HFFc6 (cell line): ENCODE measurements around the gene PEPD. TPM values are rescaled to one million over a fixed set of nuclear protein-coding genes. Genes with fewer than 3 reads are reported as not detected.

Experiments
- DNase-seq: peaks from one replicate; pipeline ENCODE4 v3.0.0-alpha.2; 2018
- H3K27ac Mint-ChIP-seq: 2 replicates; pipeline ENCODE4 v1.8.0; 2020; ENCODE audit warnings: mild to moderate bottlenecking, mixed read lengths
- H3K27me3 Mint-ChIP-seq: 2 replicates; pipeline ENCODE4 v1.8.0; 2021; ENCODE audit warnings: mild to moderate bottlenecking, moderate library complexity, mixed read lengths; ENCODE audit not compliant: insufficient read depth
- H3K36me3 Mint-ChIP-seq: 2 replicates; pipeline ENCODE4 v1.8.0; 2021; ENCODE audit warnings: low read depth, mixed read lengths
- H3K4me1 Mint-ChIP-seq: 2 replicates; pipeline ENCODE4 v1.8.0; 2020; ENCODE audit warnings: low read depth, mixed read lengths
- H3K4me3 Mint-ChIP-seq: 2 replicates; pipeline ENCODE4 v1.8.0; 2020; ENCODE audit warnings: mild to moderate bottlenecking, moderate library complexity, mixed read lengths
- H3K9me3 Mint-ChIP-seq: 2 replicates; pipeline ENCODE4 v1.8.0; 2020; ENCODE audit warnings: mild to moderate bottlenecking, mixed read lengths
- total RNA-seq, 6 experiments: library from RNA; stranded (reverse); fragmentation: NEBNext Ultra II Directional; extraction: Animal tissue kit (Norgen Biotek cat#: 25700); gene quantifications; 2 replicates in 1 of 6; 3 replicates in 5 of 6; pipeline ENCODE4 v1.2.3, GENCODE V29; 2021
- TF ChIP-seq, protein P1 (sequence below): fragments of 200-600 bp; sonication (generic); IDR thresholded peaks from 2 replicates; pipeline ENCODE4 v1.5.0; 2021; ENCODE audit warnings: antibody characterized with exemption, mild to moderate bottlenecking

PEPD gene
- total RNA-seq, 6 experiments from 2014 or later: 57.0 to 76.9 (median 67.6) TPM

DNA sequence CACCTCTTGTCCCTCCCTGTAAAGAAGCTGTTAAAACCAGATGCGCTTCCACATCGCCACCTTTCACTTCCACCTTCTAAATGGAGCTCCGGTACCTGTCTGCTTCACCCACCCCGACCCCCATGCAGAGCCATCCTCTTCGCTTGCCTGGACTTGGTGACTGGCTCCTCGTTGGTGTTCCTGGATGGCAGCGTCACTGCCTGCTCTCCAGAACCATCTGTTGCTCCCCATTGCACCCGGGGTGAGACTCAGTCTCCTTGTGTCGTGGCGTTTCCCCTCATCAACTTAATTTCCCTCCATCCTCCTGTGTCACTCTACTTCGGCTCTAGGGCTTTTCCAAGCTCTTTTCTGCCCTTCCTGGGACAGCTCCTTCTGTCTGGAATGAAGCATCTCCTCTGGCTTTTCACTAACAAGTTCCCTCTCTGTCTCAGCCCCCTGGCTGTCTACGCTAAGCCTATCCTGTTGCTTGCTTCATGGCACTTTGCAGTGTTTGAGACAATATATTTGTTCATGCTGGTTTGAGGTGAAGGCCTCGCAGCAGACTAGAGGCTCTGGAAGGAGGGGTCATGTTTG is 137.8 kb downstream of the PEPD start:
- H3K4me3 Mint-ChIP-seq: no peak overlapping the region
- H3K9me3 Mint-ChIP-seq: no peaks in the 10 kb centered on the region
- peaks cover 6% of the 10 kb centered on the region; the same call in 1 of the 2 replicates for H3K4me1 Mint-ChIP-seq
- DNase-seq: no peak
- H3K36me3 Mint-ChIP-seq: peaks cover 14% of the 10 kb centered on the region
- H3K27me3 Mint-ChIP-seq: no peaks in the 10 kb centered on the region; the same call in 1 of the 2 replicates
- TF ChIP-seq, protein P1, sequence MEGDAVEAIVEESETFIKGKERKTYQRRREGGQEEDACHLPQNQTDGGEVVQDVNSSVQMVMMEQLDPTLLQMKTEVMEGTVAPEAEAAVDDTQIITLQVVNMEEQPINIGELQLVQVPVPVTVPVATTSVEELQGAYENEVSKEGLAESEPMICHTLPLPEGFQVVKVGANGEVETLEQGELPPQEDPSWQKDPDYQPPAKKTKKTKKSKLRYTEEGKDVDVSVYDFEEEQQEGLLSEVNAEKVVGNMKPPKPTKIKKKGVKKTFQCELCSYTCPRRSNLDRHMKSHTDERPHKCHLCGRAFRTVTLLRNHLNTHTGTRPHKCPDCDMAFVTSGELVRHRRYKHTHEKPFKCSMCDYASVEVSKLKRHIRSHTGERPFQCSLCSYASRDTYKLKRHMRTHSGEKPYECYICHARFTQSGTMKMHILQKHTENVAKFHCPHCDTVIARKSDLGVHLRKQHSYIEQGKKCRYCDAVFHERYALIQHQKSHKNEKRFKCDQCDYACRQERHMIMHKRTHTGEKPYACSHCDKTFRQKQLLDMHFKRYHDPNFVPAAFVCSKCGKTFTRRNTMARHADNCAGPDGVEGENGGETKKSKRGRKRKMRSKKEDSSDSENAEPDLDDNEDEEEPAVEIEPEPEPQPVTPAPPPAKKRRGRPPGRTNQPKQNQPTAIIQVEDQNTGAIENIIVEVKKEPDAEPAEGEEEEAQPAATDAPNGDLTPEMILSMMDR: no peak
- no peak overlapping the region for H3K27ac Mint-ChIP-seq

DNA sequence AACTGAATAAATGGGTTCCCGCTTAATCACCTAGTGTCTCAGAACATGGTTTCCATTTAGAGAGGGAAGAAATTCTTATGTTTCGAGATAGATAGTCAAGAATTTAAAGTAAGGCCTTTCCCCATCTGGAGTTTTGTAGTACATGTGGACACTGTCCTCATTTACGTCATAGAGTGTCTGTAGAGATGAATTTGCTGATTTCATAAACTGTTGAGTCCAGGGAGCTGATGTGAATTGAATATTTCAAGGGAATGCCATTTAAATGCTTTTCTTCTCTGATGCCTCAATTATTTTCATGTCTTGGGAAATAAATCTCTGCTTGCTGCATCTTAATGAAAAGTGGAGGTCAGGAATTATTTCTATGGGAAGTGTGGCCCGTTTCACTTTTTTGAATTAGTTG is 138.6 kb downstream of the PEPD start:
- DNase-seq: no peak
- Mint-ChIP-seq H3K27me3 (no peaks in the 10 kb centered on the region; the same call in 1 of the 2 replicates), H3K36me3 (peaks cover 14% of the 10 kb centered on the region), H3K27ac (no peak overlapping the region), H3K9me3 (no peaks in the 10 kb centered on the region), H3K4me1 (peaks cover 6% of the 10 kb centered on the region; the same call in 1 of the 2 replicates), H3K4me3 (no peak overlapping the region)
- TF ChIP-seq, protein P1: no peak

DNA sequence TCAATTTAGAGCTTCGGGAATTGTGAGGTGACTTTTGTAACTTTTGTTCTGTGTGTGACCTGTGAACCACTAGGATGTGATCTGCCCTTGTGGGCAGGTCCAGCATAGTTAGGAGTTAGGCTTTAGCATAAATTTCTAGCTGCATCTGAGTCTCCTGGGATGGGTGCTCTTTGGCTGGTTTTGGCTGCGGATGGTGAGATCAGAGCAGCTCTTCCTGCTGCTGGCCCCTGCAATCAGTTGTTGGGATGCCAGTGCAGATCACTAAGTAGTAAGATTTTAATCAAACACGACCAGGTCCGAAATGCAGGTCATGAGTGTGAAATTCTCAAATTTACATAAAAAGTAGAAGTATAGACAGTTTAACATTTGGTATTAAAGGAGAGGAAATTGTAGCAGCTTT is 139.6 kb downstream of the PEPD start:
- TF ChIP-seq, protein P1: no peak
- H3K4me1 Mint-ChIP-seq: peaks cover 9% of the 10 kb centered on the region
- DNase-seq: no peak
- no peak overlapping the region for H3K27ac Mint-ChIP-seq
- H3K4me3 Mint-ChIP-seq: no peak overlapping the region
- peaks cover 14% of the 10 kb centered on the region for H3K36me3 Mint-ChIP-seq
- H3K27me3 Mint-ChIP-seq: no peaks in the 10 kb centered on the region; the same call in 1 of the 2 replicates
- no peaks in the 10 kb centered on the region for H3K9me3 Mint-ChIP-seq

DNA sequence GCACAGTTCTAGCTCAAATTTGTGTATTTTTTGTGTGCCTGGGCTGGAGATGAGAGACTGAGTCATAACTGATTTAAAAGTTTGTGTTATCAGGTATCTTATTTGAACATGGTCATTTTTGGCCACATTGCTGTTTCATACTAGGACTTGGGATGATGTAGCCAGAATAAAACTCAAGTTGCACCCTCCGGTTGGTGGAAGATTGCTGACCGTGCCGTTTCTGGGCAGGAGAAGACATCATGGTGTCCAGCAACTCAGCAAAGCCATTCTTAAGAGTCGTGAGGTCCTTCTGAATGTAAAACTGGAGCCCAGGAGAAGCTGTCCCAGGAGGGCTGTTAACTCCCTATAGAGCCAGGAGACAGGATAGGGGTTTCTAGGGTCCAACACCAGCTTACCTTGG is 140.5 kb downstream of the PEPD start:
- TF ChIP-seq, protein P1: no peak
- Mint-ChIP-seq H3K9me3 (no peaks in the 10 kb centered on the region), H3K4me3 (no peak overlapping the region)

DNA sequence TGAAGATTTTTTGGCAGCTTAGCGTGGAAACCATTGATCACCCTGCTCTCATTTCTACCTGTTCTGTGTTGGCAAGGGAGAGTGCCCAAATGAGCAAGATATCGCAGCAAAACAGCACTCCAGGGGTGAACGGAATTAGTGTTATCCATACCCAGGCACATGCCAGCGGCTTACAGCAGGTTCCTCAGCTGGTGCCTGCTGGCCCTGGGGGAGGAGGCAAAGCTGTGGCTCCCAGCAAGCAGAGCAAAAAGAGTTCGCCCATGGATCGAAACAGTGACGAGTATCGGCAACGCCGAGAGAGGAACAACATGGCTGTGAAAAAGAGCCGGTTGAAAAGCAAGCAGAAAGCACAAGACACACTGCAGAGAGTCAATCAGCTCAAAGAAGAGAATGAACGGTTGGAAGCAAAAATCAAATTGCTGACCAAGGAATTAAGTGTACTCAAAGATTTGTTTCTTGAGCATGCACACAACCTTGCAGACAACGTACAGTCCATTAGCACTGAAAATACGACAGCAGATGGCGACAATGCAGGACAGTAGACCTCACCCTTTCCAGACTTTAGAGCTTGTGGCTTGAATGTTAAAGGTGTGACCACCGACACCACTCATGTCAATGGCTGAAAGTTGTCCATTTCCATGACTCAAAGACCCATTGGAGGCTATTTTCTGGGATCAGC is 142.3 kb downstream of the PEPD start:
- Mint-ChIP-seq H3K36me3 (peaks cover 18% of the 10 kb centered on the region), H3K27me3 (peaks cover 2% of the 10 kb centered on the region), H3K4me3 (no peak overlapping the region), H3K27ac (no peak overlapping the region), H3K9me3 (no peaks in the 10 kb centered on the region), H3K4me1 (peaks cover 36% of the 10 kb centered on the region)
- TF ChIP-seq, protein P1: no peak
- DNase-seq: no peak

More for the DNA sequence above, 140.5 kb downstream of the PEPD start:
- no peaks in the 10 kb centered on the region; the same call in 1 of the 2 replicates for H3K27me3 Mint-ChIP-seq
- peak overlapping the region; percentile 7; the same call in 1 of the 2 replicates for H3K27ac Mint-ChIP-seq
- no peak for DNase-seq
- H3K36me3 Mint-ChIP-seq: peaks cover 14% of the 10 kb centered on the region
- H3K4me1 Mint-ChIP-seq: peaks cover 18% of the 10 kb centered on the region
